GM21529 (cell line): ENCODE results near the gene MARCHF10.

Experiments used
- ATAC-seq: cut with Tn5 transposase; IDR thresholded peaks from one replicate; pipeline ENCODE4 v1.9.1; 2021; ENCODE audit not compliant: unreplicated experiment

MARCHF10 gene

GRCh38 chr17:62720126-62720850, 87.8 kb downstream of the MARCHF10 start:
- no peak for ATAC-seq

GRCh38 chr17:62719586-62719985, 88.5 kb downstream of the MARCHF10 start:
- no peak for ATAC-seq

GRCh38 chr17:62718429-62718828, 89.7 kb downstream of the MARCHF10 start:
- ATAC-seq = no peak

GRCh38 chr17:62717889-62718288, 90.2 kb downstream of the MARCHF10 start:
- ATAC-seq = no peak

GRCh38 chr17:62717589-62717855, 90.6 kb downstream of the MARCHF10 start:
- ATAC-seq = no peak

- no peak for ATAC-seq
Measured at GRCh38 chr17:62716834-62717588, 91.1 kb downstream of the MARCHF10 start.

- ATAC-seq = no peak
Measured at GRCh38 chr17:62715882-62716390, 92.2 kb downstream of the MARCHF10 start.

GRCh38 chr17:62714016-62714777, 93.9 kb downstream of the MARCHF10 start:
- ATAC-seq = no peak

- ATAC-seq = no peak
Measured at GRCh38 chr17:62713086-62713881, 94.8 kb downstream of the MARCHF10 start.

- no peak for ATAC-seq
Measured at GRCh38 chr17:62712171-62712581, 95.9 kb downstream of the MARCHF10 start.

- no peak for ATAC-seq
Measured at GRCh38 chr17:62708587-62708986, 99.5 kb downstream of the MARCHF10 start.

- ATAC-seq = no peak
Measured at GRCh38 chr17:62707425-62707739, 100.7 kb downstream of the MARCHF10 start.

- ATAC-seq = no peak
Measured at GRCh38 chr17:62706598-62707424, 101.3 kb downstream of the MARCHF10 start.

GRCh38 chr17:62705778-62706597, 102.1 kb downstream of the MARCHF10 start:
- no peak for ATAC-seq

GRCh38 chr17:62705156-62705777, 102.8 kb downstream of the MARCHF10 start:
- ATAC-seq = no peak

- no peak for ATAC-seq
Measured at GRCh38 chr17:62704381-62704971, 103.6 kb downstream of the MARCHF10 start.

- ATAC-seq = peak; percentile 83
Measured at GRCh38 chr17:62703776-62704380, 104.2 kb downstream of the MARCHF10 start.

- ATAC-seq = no peak
Measured at GRCh38 chr17:62703261-62703775, 104.8 kb downstream of the MARCHF10 start.
